CD4-positive, alpha-beta T cell (primary cell): ENCODE data around the gene CFDP1. TPM values are rescaled to one million over a fixed set of nuclear protein-coding genes. Genes with fewer than 3 reads are reported as not detected.
"Not testable (repeated sequence)": the region's sequence is repeated elsewhere in the genome, so short reads cannot be mapped to it uniquely, and the experiment has no call there.

Experiments
- ATAC-seq: fragments of 200-7000 bp; cut with Tn5 transposase; one replicate; pipeline ENCODE4 v1.10.0; 2022; ENCODE audit warnings: mild to moderate bottlenecking; ENCODE audit not compliant: poor library complexity
- CTCF ChIA-PET: fragments of 350-600 bp; sonication (Branson Sonifier 250); formaldehyde crosslinking; loops from one replicate; lab custom pipeline; 2021; ENCODE audit warnings: antibody characterized with exemption, inconsistent platforms; lab: Charles Lee
- POLR2A ChIA-PET: fragments of 350-600 bp; sonication (Branson Sonifier 250); formaldehyde crosslinking; loops from one replicate; lab custom pipeline; 2021; ENCODE audit warnings: antibody characterized with exemption, inconsistent platforms; lab: Charles Lee
- DNase-seq, 14 experiments: peaks; one replicate each; pipeline ENCODE4 v3.0.0-alpha.2; 2013 to 2020; ENCODE audit warnings: mixed read lengths in 2 of 14
- H3K27ac ChIP-seq, 2 donors: one replicate each; pipeline versions ENCODE4 v1.5.1 to v1.7.0; 2013; ENCODE audit warnings: low read length in 2 of 2, low read depth in 1 of 2, mild to moderate bottlenecking in 1 of 2
- H3K27me3 ChIP-seq, 2 experiments: 1 replicate in 1 of 2; 2 replicates in 1 of 2; pipeline versions ENCODE4 v1.6.1 to v1.7.0; 2013; ENCODE audit warnings: low read length in 2 of 2, control low read depth in 1 of 2, mild to moderate bottlenecking in 1 of 2, moderate library complexity in 1 of 2; ENCODE audit not compliant: insufficient read depth in 2 of 2, control insufficient read depth in 1 of 2
- H3K36me3 ChIP-seq: one replicate; pipeline ENCODE4 v1.6.1; 2013; ENCODE audit warnings: low read length, control low read depth; ENCODE audit not compliant: insufficient read depth
- H3K4me1 ChIP-seq: one replicate; pipeline ENCODE4 v1.6.1; 2013; ENCODE audit warnings: low read length, control low read depth; ENCODE audit not compliant: insufficient read depth
- H3K4me3 ChIP-seq: one replicate; pipeline ENCODE4 v1.5.1; 2013; ENCODE audit warnings: mild to moderate bottlenecking, low read length, moderate library complexity
- H3K9me3 ChIP-seq, 2 experiments: 1 replicate in 1 of 2; 2 replicates in 1 of 2; pipeline versions ENCODE4 v1.6.1 to v1.7.0; 2013; ENCODE audit warnings: low read length in 2 of 2, mild to moderate bottlenecking in 2 of 2, control low read depth in 1 of 2, moderate library complexity in 1 of 2; ENCODE audit not compliant: control insufficient read depth in 1 of 2, insufficient read depth in 1 of 2
- H3K27ac Mint-ChIP-seq: one replicate; pipeline ENCODE4 v1.8.0; 2020; ENCODE audit warnings: mixed read lengths
- H3K27me3 Mint-ChIP-seq: one replicate; pipeline ENCODE4 v1.8.0; 2021; ENCODE audit warnings: mixed read lengths
- H3K36me3 Mint-ChIP-seq: one replicate; pipeline ENCODE4 v1.8.0; 2021; ENCODE audit warnings: low read depth, mixed read lengths
- H3K4me1 Mint-ChIP-seq: one replicate; pipeline ENCODE4 v1.8.0; 2021; ENCODE audit warnings: low read depth, mixed read lengths
- H3K4me3 Mint-ChIP-seq: one replicate; pipeline ENCODE4 v1.8.0; 2020; ENCODE audit warnings: mild to moderate bottlenecking, mixed read lengths
- H3K9me3 Mint-ChIP-seq: one replicate; pipeline ENCODE4 v1.8.0; 2020; ENCODE audit warnings: mixed read lengths
- intact Hi-C, 2 experiments: fragments of 100-400 bp; cut with DNase I in 1 of 2; cut with micrococcal nuclease in 1 of 2; formaldehyde crosslinking; loops; one replicate each; pipeline versions ENCODE4 v1.15.1 to v1.9.0; 2023 to 2025; cut with DNase I, micrococcal nuclease
- total RNA-seq, 174 experiments: library from RNA in 2 of 174; stranded (reverse) in 2 of 174; gene quantifications; one replicate each; pipeline ENCODE4 v1.2.3 and lab custom pipeline; 2021 to 2026
- TF ChIP-seq, protein P1 (sequence below): fragments of 200-600 bp; IDR thresholded peaks from one replicate; pipeline ENCODE4 v1.8.0; 2022; ENCODE audit warnings: antibody characterized with exemption, mild to moderate bottlenecking

The CFDP1 gene
- total RNA-seq, 2 experiments from 2014 or later: 23.0 to 25.5 TPM

DNA sequence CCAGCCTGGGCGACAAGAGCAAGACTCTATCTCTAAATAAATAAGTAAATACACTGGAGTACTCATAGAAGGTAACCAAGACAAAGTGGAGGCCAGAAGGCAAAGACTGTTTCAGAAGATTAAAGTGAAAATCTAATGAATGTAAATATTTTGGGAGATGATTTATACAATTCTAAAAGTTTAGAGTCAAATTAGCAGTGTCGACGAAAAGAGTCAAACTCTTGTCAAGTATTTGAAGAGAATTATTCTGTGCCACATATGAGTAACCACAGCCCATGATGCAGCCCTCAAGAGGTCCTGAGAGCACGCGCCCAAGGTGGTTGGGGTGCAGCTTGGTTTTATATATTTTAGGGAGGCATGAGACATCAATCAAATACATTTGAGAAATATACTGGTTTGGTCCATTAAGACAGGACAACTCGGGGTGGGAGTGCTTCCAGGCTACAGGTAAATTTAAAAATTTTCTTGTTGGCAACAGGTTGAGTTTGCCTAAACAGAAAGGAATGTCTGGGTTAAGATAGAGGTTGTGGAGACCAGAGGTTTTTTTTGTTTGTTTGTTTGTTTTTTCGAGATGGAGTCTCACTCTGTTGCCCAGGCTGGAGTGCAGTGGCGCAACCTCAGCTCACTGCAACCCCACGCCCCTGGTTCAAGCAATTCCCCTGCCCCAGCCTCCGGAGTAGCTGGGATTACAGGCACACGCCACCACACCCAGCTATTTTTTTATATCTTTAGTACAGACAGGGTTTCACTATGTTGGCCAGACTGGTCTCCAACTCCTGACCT, 3.5 kb downstream of the CFDP1 start:
- no peak for ATAC-seq
- no peaks in the 10 kb centered on the region for H3K9me3 ChIP-seq

DNA sequence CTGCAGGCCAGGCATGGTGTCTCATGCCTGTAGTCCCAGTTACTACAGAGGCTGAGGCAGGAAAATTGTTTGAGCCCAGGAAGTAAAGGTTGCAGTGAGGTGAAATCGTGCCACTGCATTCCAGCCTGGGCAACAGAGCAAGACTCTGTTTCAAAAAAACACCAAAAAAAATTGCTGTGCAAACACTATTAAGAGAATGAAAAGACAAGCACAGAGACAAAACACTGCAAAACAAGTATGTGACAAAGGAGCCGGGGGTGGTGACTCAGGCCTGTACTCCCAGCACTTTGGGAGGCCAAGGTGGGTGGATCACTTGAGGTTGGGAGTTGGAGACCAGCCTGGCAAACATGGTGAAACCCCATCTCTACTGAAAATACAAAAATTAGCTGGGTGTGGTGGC, 6.8 kb downstream of the CFDP1 start:
- H3K4me3 ChIP-seq, intact Hi-C loops, H3K36me3 Mint-ChIP-seq, ATAC-seq, H3K4me3 Mint-ChIP-seq, H3K4me1 ChIP-seq, POLR2A ChIA-PET, H3K27ac ChIP-seq, H3K27me3 Mint-ChIP-seq, H3K9me3 Mint-ChIP-seq, H3K9me3 ChIP-seq, H3K36me3 ChIP-seq, DNase-seq, H3K27me3 ChIP-seq: not testable (repeated sequence)
- CTCF ChIA-PET: interaction anchor here (1.3 kb wide), 1 partner anchor 91 kb away, joined by 5 read pairs; no protein-coding TSS in a partner anchor
- peaks cover 20% of the 10 kb centered on the region for H3K4me1 Mint-ChIP-seq
- H3K27ac Mint-ChIP-seq: peak overlapping the region; percentile 20

More for the DNA sequence above, 3.5 kb downstream of the CFDP1 start:
- no peak for DNase-seq
- ChIA-PET CTCF (no interaction called here), POLR2A (interaction anchor here (0.7 to 1.0 kb wide), 2 partner anchors 9 to 88 kb away, joined by 3 read pairs; no protein-coding TSS in a partner anchor)
- Histone ChIP-seq H3K4me1 (peaks cover 32% of the 10 kb centered on the region), H3K27ac (no peak overlapping the region), H3K4me3 (no peak overlapping the region), H3K36me3 (no peaks in the 10 kb centered on the region), H3K27me3 (no peaks in the 10 kb centered on the region)
- no peaks in the 10 kb centered on the region for H3K27me3 Mint-ChIP-seq
- H3K27ac Mint-ChIP-seq: peak overlapping the region; percentile 57
- intact Hi-C loops: loop anchor here in 1 of 2 experiments (5.0 to 10.0 kb wide), 6 partner anchors 85 to 1133 kb away; partner anchors contain the start of genes ADAT1, GABARAPL2, PSMD7 and RFWD3
- H3K4me1 Mint-ChIP-seq: peaks cover 36% of the 10 kb centered on the region
- TF ChIP-seq, protein P1, sequence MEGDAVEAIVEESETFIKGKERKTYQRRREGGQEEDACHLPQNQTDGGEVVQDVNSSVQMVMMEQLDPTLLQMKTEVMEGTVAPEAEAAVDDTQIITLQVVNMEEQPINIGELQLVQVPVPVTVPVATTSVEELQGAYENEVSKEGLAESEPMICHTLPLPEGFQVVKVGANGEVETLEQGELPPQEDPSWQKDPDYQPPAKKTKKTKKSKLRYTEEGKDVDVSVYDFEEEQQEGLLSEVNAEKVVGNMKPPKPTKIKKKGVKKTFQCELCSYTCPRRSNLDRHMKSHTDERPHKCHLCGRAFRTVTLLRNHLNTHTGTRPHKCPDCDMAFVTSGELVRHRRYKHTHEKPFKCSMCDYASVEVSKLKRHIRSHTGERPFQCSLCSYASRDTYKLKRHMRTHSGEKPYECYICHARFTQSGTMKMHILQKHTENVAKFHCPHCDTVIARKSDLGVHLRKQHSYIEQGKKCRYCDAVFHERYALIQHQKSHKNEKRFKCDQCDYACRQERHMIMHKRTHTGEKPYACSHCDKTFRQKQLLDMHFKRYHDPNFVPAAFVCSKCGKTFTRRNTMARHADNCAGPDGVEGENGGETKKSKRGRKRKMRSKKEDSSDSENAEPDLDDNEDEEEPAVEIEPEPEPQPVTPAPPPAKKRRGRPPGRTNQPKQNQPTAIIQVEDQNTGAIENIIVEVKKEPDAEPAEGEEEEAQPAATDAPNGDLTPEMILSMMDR: no peak
- H3K9me3 Mint-ChIP-seq: no peaks in the 10 kb centered on the region
- peaks cover 23% of the 10 kb centered on the region for H3K36me3 Mint-ChIP-seq
- H3K4me3 Mint-ChIP-seq: peak overlapping the region; percentile 76

DNA sequence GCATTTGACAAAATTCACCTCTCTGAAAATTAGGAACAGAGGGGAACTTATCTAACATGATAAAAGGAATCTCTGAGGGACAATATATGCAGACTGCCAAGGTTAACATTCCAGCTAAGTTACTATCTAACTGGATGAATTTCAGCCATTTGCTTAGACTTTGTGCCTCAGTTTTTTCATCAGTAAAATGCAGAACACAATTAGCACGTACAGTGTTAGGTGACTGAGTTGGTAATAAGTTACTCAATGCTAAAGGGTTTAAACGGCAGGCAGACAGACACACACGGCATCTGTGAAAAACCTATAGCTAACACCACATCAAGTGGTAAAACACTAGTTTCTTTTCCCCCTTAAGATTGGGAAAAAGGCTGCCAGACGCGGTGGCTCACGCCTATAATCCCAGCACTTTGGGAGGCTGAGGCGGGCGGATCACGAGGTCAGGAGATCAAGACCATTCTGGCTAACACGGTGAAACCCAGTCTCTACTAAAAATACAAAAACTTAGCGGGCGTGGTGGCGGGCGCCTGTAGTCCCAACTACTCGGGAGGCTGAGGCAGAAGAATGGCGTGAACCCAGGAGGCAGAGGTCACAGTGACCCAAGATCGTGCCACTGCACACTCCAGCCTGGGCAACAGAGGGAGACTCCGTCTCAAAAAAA, 9.1 kb downstream of the CFDP1 start:
- POLR2A ChIA-PET, H3K27me3 Mint-ChIP-seq, H3K27ac ChIP-seq, H3K27me3 ChIP-seq, ATAC-seq, H3K36me3 Mint-ChIP-seq, H3K4me3 Mint-ChIP-seq, H3K9me3 ChIP-seq, H3K4me3 ChIP-seq, H3K9me3 Mint-ChIP-seq, H3K36me3 ChIP-seq, H3K4me1 ChIP-seq, CTCF ChIA-PET, DNase-seq: not testable (repeated sequence)
- intact Hi-C loops: loop anchor here in 1 of 2 experiments (5.0 kb wide), 1 partner anchor 38 kb away; the partner anchor contains the start of gene TMEM170A
- H3K27ac Mint-ChIP-seq: peak overlapping the region; percentile 20
- peaks cover 28% of the 10 kb centered on the region for H3K4me1 Mint-ChIP-seq

DNA sequence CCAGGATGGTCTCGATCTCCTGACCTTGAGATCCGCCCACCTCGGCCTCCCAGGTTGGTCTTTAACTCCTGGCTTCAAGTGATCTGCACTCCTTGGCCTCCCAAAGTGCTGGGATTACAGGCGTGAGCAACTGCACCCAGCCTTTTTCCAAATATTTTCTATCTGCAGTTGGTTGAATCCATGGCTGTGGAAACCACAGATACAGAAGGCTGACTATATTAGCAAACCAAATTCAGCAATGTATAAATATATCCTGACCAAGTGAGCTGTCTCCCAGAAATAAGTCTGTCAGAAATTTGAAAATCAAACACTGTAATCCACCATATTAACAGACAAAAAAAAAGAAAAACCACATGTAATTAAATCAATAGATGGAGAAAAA, 9.6 kb downstream of the CFDP1 start:
- POLR2A ChIA-PET: no interaction called here
- TF ChIP-seq, protein P1: no peak
- no peak for ATAC-seq
- peak overlapping the region; percentile 20 for H3K27ac Mint-ChIP-seq
- H3K9me3 Mint-ChIP-seq: no peaks in the 10 kb centered on the region
- intact Hi-C loops: loop anchor here in 1 of 2 experiments (5.0 kb wide), 1 partner anchor 39 kb away; the partner anchor contains the start of gene TMEM170A
- Histone ChIP-seq H3K27ac (no peak overlapping the region), H3K27me3 (no peaks in the 10 kb centered on the region), H3K36me3 (no peaks in the 10 kb centered on the region), H3K4me1 (peaks cover 5% of the 10 kb centered on the region), H3K4me3 (no peak overlapping the region), H3K9me3 (no peaks in the 10 kb centered on the region)
- no peak for DNase-seq
- peaks cover 28% of the 10 kb centered on the region for H3K4me1 Mint-ChIP-seq
- H3K36me3 Mint-ChIP-seq: peaks cover 7% of the 10 kb centered on the region
- no peak overlapping the region for H3K4me3 Mint-ChIP-seq
- H3K27me3 Mint-ChIP-seq: no peaks in the 10 kb centered on the region
- CTCF ChIA-PET: no interaction called here
